A673 (cell line): Measurements from ENCODE around the gene INTS6.

Experiments used
- CTCF ChIP-seq: fragments of 300-800, 200-600 bp; sonication (generic); conservative IDR thresholded peaks from 2 replicates; pipeline ENCODE4 v1.5.1; 2017; ENCODE audit warnings: low read depth, mild to moderate bottlenecking, antibody characterized with exemption, low read length, moderate library complexity, mixed read lengths
- EZH2 ChIP-seq: fragments of 200-600 bp; sonication (generic); IDR thresholded peaks from 2 replicates; pipeline ENCODE4 v1.6.1; 2017; ENCODE audit warnings: borderline replicate concordance, low read depth, mild to moderate bottlenecking, mixed read lengths, antibody characterized with exemption, low read length; ENCODE audit not compliant: poor library complexity, severe bottlenecking

- TF ChIP-seq EZH2 (no peak), CTCF (no peak)
Measured at GRCh38 chr13:51311957-51312520, 140.8 kb downstream of the INTS6 start.
